Endothelial cell of umbilical vein (primary cell): ENCODE measurements around the gene ADCY2. TPM values are rescaled to one million over a fixed set of nuclear protein-coding genes. Genes with fewer than 3 reads are reported as not detected.

Source experiments
- BruUV-seq: library from RNA; stranded (reverse); fragments of 400-500 nt; replicated peaks from 2 replicates; lab custom pipeline; 2021; lab: Mats Ljungman, UMichigan
- CTCF ChIA-PET: fragments of 300-600, 350-600 bp; sonication (Branson Sonifier 250); formaldehyde crosslinking; loops from one replicate; lab custom pipeline; 2021; ENCODE audit warnings: antibody characterized with exemption, inconsistent platforms; lab: Charles Lee
- POLR2A ChIA-PET: fragments of 300-600, 350-600 bp; sonication (Branson Sonifier 250); formaldehyde crosslinking; loops from one replicate; lab custom pipeline; 2021; ENCODE audit warnings: antibody characterized with exemption, inconsistent platforms; lab: Charles Lee
- DNase-seq: peaks from one replicate; pipeline ENCODE4 v3.0.0-alpha.2; 2011; ENCODE audit warnings: low read depth, low spot score
- FAIRE-seq: peaks from 2 replicates; lab custom pipeline; 2011; peaks lifted over from hg19 to GRCh38; lab: Jason Lieb, UNC
- H2AFZ ChIP-seq: 2 replicates; pipeline ENCODE4 v1.6.0; 2012; ENCODE audit warnings: low read depth, low read length, control low read depth, inconsistent platforms
- H3K27ac ChIP-seq: 2 replicates; pipeline ENCODE4 v1.5.1; 2011; ENCODE audit warnings: low read depth, mild to moderate bottlenecking, control low read depth, low read length, moderate library complexity; ENCODE audit not compliant: insufficient read depth
- H3K27me3 ChIP-seq, 2 experiments: 2 replicates each; pipeline versions ENCODE4 v1.6.0 to v1.6.1; 2011; ENCODE audit warnings: low read length in 2 of 2, mixed read lengths in 1 of 2; ENCODE audit not compliant: control insufficient read depth in 2 of 2, insufficient read depth in 2 of 2
- H3K36me3 ChIP-seq, 2 experiments: 2 replicates in 1 of 2; 3 replicates in 1 of 2; pipeline ENCODE4 v1.5.1; 2011; ENCODE audit warnings: low read length in 2 of 2, mild to moderate bottlenecking in 1 of 2, moderate library complexity in 1 of 2; ENCODE audit not compliant: control insufficient read depth in 2 of 2, insufficient read depth in 2 of 2; ENCODE audit errors: extremely low read depth in 1 of 2
- H3K4me1 ChIP-seq: 3 replicates; pipeline ENCODE4 v1.5.1; 2011; ENCODE audit warnings: mild to moderate bottlenecking, low read length; ENCODE audit not compliant: control insufficient read depth, insufficient read depth; ENCODE audit errors: extremely low read depth
- H3K4me2 ChIP-seq: 2 replicates; pipeline ENCODE4 v1.6.1; 2011; ENCODE audit warnings: low read length, control low read depth, mixed read lengths; ENCODE audit not compliant: insufficient read depth
- H3K4me3 ChIP-seq, 3 experiments: fragments of 200-600 bp in 1 of 3; sonication (generic), shearing (Covaris generic) in 1 of 3; replicated peaks in 1 of 3; 2 replicates each; pipeline ENCODE4 v1.5.1; 2011 to 2016; ENCODE audit warnings: control low read depth in 3 of 3, low read length in 3 of 3, mild to moderate bottlenecking in 2 of 3, inconsistent platforms in 1 of 3, low read depth in 1 of 3, moderate library complexity in 1 of 3; ENCODE audit not compliant: insufficient read depth in 1 of 3
- H3K79me2 ChIP-seq: 2 replicates; pipeline ENCODE4 v1.6.0; 2012; ENCODE audit warnings: low read length, inconsistent platforms; ENCODE audit not compliant: control insufficient read depth, insufficient read depth
- H3K9ac ChIP-seq: replicated peaks from 2 replicates; pipeline ENCODE3; 2011; ENCODE audit warnings: low read length, control low read depth; ENCODE audit not compliant: insufficient read depth; ENCODE audit errors: extremely low read depth
- H3K9me1 ChIP-seq: replicated peaks from 3 replicates; pipeline ENCODE4 v1.6.0; 2011; ENCODE audit warnings: mild to moderate bottlenecking, low read length; ENCODE audit not compliant: control insufficient read depth, insufficient read depth; ENCODE audit errors: extremely low read depth
- H3K9me3 ChIP-seq: replicated peaks from 2 replicates; pipeline ENCODE4 v1.5.1; 2012; ENCODE audit warnings: low read length, inconsistent platforms; ENCODE audit not compliant: control insufficient read depth, insufficient read depth
- H4K20me1 ChIP-seq: replicated peaks from 2 replicates; pipeline ENCODE3; 2011; ENCODE audit warnings: mild to moderate bottlenecking, low read length; ENCODE audit not compliant: control insufficient read depth, insufficient read depth; ENCODE audit errors: extremely low read depth
- CTCF ChIP-seq, 2 donors: IDR thresholded peaks; 1 replicate in 1 of 2; 2 replicates in 1 of 2; pipeline ENCODE4 v1.5.1; 2011; ENCODE audit warnings: low read length in 2 of 2, mild to moderate bottlenecking in 2 of 2, moderate library complexity in 2 of 2, control low read depth in 1 of 2, inconsistent platforms in 1 of 2, low read depth in 1 of 2; ENCODE audit not compliant: insufficient read depth in 1 of 2; ENCODE audit errors: extremely low read depth in 1 of 2
- EZH2 ChIP-seq: IDR thresholded peaks from 2 replicates; pipeline ENCODE4 v1.6.1; 2012; ENCODE audit warnings: borderline replicate concordance, low read depth, mild to moderate bottlenecking, moderate library complexity, low read length, inconsistent platforms; ENCODE audit not compliant: severe bottlenecking
- FOS ChIP-seq: IDR thresholded peaks from 2 replicates; pipeline ENCODE4 v1.6.1; 2011; ENCODE audit warnings: mild to moderate bottlenecking, low read length, moderate library complexity, borderline replicate concordance; ENCODE audit not compliant: insufficient read depth
- GATA2 ChIP-seq: IDR thresholded peaks from 2 replicates; pipeline ENCODE4 v1.7.0; 2011; ENCODE audit warnings: low read depth, mild to moderate bottlenecking, moderate library complexity, mixed read lengths, low read length; ENCODE audit not compliant: insufficient read length, insufficient read depth
- JUN ChIP-seq: IDR thresholded peaks from 2 replicates; pipeline ENCODE4 v1.6.1; 2011; ENCODE audit warnings: borderline replicate concordance, low read depth; ENCODE audit not compliant: insufficient read length, insufficient read depth
- MAX ChIP-seq: IDR thresholded peaks from 2 replicates; pipeline ENCODE4 v1.6.1; 2011; ENCODE audit not compliant: insufficient read depth, insufficient read length
- MYC ChIP-seq: IDR thresholded peaks from one replicate; pipeline ENCODE4 v1.6.1; 2011; ENCODE audit warnings: mild to moderate bottlenecking, low read depth, low read length
- POLR2A ChIP-seq: IDR thresholded peaks from 2 replicates; pipeline ENCODE4 v1.6.1; 2012; ENCODE audit warnings: low read depth, mild to moderate bottlenecking, control low read depth, low read length
- POLR2AphosphoS5 ChIP-seq: IDR thresholded peaks from 2 replicates; pipeline ENCODE4 v1.6.1; 2012; ENCODE audit warnings: low read depth, mild to moderate bottlenecking, control low read depth, low read length, moderate library complexity; ENCODE audit not compliant: insufficient read depth
- dilution Hi-C: fragments of 300-500 bp; cut with MboI; formaldehyde crosslinking; loops from one replicate; pipeline ENCODE4 v1.15.0; 2019; ENCODE audit warnings: low sequenced_read_pairs; ENCODE audit not compliant: extremely low pct_ligation_motif_present
- intact Hi-C: fragments of 100-400 bp; cut with micrococcal nuclease; formaldehyde crosslinking; loops from one replicate; pipeline ENCODE4 v1.10.0; 2022
- polyA plus RNA-seq, 4 experiments: library from polyadenylated mRNA; depleted of rRNA in 3 of 4; stranded (reverse) in 3 of 4; unstranded in 1 of 4; fragments of >200 nt; gene quantifications; 2 replicates each; pipeline versions ENCODE4 v1.2.1 to v1.2.3, GENCODE V29; 2011 to 2012; ENCODE audit warnings: missing spikeins in 1 of 4
- total RNA-seq: library from RNA; stranded (reverse); gene quantifications from 2 replicates; pipeline ENCODE4 v1.2.3, GENCODE V29; 2021

The ADCY2 gene
- total and polyA plus RNA-seq, 2 donors (not counting 3 experiments of a cell fraction or from before 2014, with no cell fraction given) = under 0.01 TPM; not detected in 1

GRCh38 chr5:7874639-7875038 lies 478.7 kb downstream of the ADCY2 start:
- H3K9me1 ChIP-seq = no peaks in the 10 kb centered on the region
- BruUV-seq = no TSS peak
- FAIRE-seq (no peak), DNase-seq (no peak)
- H3K79me2 ChIP-seq = peaks cover 47% of the 10 kb centered on the region
- dilution Hi-C loops = no loop called here
- intact Hi-C loops = no loop called here
- no peaks in the 10 kb centered on the region for H4K20me1 ChIP-seq
- TF ChIP-seq MYC (no peak), EZH2 (no peak)
- no peak overlapping the region for H3K4me3 ChIP-seq
- peaks cover 9% of the 10 kb centered on the region for H3K4me1 ChIP-seq
- H2AFZ ChIP-seq = no peak overlapping the region
- no peak overlapping the region for H3K27ac ChIP-seq
- ChIA-PET CTCF (interaction anchor here (0.7 to 0.9 kb wide), 2 partner anchors 11 to 13 kb away, joined by 3 read pairs; no protein-coding TSS in a partner anchor), POLR2A (no interaction called here)
- no peak overlapping the region for H3K4me2 ChIP-seq
- H3K9ac ChIP-seq = no peak overlapping the region
- peaks cover 12 to 15% of the 10 kb centered on the region in 2 experiments for H3K36me3 ChIP-seq
- no peaks in the 10 kb centered on the region for H3K9me3 ChIP-seq
- no peaks in the 10 kb centered on the region for H3K27me3 ChIP-seq

- H3K9me1 ChIP-seq = no peaks in the 10 kb centered on the region
- intact Hi-C loops (no loop called here), dilution Hi-C loops (no loop called here)
- no peaks in the 10 kb centered on the region for H4K20me1 ChIP-seq
- DNase-seq (no peak), FAIRE-seq (no peak)
- BruUV-seq = no TSS peak
- no peak overlapping the region for H3K4me2 ChIP-seq
- H3K36me3 ChIP-seq = peaks cover 13 to 15% of the 10 kb centered on the region in 2 experiments
- TF ChIP-seq MAX (no peak), EZH2 (no peak), MYC (no peak), JUN (no peak), POLR2A (no peak), FOS (no peak), CTCF (IDR thresholded peaks at IDR 0.05; ENCODE audit: extremely low read depth in 1 of 2, insufficient read depth in 1 of 2, low read depth in 1 of 2, low read length in 2 of 2) (no peak), GATA2 (no peak), POLR2AphosphoS5 (no peak)
- no peak overlapping the region for H3K9ac ChIP-seq
- CTCF ChIA-PET = interaction anchor here (0.9 to 2.3 kb wide), 3 partner anchors 10 to 21 kb away, joined by 3 to 16 read pairs (median 7); no protein-coding TSS in a partner anchor
- no peaks in the 10 kb centered on the region for H3K27me3 ChIP-seq
- H2AFZ ChIP-seq = no peak overlapping the region
- peaks cover 6% of the 10 kb centered on the region for H3K4me1 ChIP-seq
- H3K27ac ChIP-seq = no peak overlapping the region
- H3K79me2 ChIP-seq = peaks cover 42% of the 10 kb centered on the region
- no peaks in the 10 kb centered on the region for H3K9me3 ChIP-seq
- no peak overlapping the region for H3K4me3 ChIP-seq
- POLR2A ChIA-PET = no interaction called here
Measured at GRCh38 chr5:7875151-7875550, 479.2 kb downstream of the ADCY2 start.
